HG02884 (cell line): Measurements from ENCODE around the gene JARID2.

Experiments
- ATAC-seq: cut with Tn5 transposase; IDR thresholded peaks from one replicate; pipeline ENCODE4 v1.9.1; 2021; ENCODE audit warnings: mild to moderate bottlenecking, moderate library complexity; ENCODE audit not compliant: unreplicated experiment

JARID2 gene

DNA sequence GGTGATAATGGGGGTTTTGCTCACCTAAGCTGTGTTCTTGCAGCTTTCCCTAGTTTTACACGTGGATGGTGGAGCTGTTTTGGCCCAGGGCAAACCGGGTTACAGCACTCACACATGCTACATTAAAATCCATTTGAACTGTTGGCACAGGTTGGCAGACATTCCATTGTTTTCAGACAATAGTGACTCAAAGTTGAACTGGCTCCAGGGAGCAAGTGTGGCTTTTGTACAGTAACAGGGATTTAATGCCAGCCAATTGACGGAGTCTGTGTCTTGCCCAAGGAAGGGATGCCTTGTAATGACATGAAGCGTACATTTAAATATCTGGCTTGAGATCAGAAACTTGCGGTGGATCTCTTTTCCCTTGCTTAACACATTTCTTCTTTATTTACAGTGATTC is 233.9 kb downstream of the JARID2 start:
- ATAC-seq, result no peak

DNA sequence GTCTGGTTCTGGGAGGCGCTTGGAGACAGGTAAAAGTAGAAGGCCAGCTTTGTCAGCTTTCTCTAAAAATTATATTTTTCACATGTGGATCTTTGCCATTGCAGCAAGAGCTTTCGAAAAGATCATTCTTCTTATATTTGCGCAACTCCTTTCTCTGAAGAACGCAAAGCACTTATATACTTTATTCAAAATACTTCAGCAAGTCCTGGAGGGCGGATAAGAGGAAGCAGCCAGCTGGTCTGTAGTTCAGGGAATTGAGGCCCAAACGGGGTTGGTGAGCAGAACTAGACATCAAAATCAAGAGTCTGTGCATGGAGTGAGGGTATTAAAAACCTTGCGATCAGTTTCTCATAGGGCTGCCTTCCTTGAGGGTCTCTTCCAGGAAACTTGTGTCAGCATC is 234.7 kb downstream of the JARID2 start:
- no peak for ATAC-seq

DNA sequence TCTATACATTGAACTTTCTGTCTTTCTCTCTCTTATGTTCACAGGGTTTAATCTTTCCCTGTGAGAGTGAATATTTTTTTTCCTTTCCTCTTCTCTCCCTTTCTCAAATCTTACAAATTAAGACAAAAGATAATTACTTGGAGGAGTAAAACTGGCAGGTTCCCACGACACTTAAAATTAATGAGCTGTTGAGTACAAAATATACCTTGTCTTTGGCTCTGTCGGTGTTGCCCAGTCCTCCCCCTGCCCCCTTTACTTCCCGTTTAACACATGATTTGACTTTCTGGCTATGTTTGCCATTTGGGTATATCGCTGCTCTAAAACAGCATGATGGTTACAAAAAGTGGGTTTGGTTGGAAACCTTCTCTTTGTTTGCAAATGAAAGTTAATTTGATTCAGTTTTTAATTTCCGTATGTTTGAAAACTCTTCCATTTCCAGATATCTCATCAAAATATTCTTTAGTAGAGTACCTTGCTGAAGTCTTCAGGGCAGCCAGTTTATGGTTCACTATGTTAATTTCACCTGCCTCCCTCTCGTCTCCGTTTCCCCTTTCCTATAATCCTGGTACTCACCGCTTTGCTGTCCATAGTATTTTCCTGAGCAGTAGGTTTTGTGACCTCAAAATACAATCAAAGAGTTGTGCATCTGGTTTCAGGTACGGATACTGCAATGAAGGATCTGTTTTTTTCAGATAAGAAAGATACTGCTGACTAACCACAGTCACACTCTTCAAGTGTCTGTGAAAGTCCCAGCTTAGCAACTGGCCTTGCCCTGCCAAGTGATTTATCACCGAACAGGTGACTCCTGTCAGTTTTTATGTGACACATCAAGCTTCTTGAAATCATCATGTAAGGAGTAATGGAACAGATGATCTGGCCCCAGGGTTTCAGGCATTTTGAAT is 235.8 kb downstream of the JARID2 start:
- ATAC-seq, result no peak

DNA sequence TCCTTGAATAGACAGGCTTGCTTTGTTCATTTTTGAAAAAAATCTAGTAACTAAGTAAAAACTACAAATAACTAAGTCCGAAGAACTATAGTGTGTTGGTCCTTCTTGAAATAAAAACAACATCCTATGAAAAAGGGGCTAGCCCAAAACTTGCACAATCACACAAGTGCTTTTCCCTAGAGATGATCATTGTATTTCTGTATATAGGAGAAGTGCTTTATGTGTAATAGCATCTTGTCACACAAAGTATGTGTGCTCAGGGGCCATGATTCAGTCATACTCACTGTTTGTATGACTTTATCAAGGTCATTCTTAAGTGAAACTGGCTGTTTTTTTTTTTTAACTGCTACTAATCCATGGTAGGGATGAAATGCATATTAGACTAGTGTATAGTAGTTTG is 237.2 kb downstream of the JARID2 start:
- no peak for ATAC-seq

DNA sequence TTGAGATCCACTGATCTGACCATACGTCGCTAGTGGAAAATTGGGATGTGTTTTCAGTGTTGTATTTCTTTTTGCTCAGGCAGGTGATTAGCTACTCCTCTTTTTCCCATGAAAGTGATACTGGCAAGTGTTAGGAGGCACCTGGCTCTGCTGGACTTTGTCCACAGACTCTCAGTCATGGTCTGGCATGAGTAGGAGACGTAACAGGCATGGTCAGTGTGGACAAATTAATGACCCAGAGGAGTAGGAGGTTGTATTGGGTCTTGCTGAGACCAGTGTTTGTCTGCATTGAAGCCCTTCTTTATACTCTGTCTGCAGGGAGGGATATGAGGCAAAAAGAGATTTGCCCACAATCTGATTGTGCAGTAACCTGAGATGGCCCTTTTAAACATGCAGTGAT is 238.3 kb downstream of the JARID2 start:
- no peak for ATAC-seq

DNA sequence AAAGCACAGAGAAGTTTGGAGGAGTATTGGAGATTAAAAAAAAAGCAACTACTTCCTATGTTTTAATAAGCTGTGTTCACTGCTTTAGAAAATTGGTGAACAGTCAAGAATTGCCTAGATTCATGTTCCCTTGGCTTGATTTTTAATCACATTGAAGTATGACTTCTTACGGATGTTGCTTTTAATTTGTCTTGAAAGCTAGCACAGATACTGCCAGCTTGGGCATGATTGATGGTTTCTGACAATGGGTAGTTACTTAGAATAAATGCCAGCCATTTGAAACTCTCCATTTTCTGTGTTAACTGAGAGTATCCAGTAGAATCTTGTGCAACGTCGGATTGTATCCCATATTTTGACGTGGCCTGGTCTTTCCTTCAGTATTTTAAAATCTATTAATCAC is 239.0 kb downstream of the JARID2 start:
- ATAC-seq, result no peak

DNA sequence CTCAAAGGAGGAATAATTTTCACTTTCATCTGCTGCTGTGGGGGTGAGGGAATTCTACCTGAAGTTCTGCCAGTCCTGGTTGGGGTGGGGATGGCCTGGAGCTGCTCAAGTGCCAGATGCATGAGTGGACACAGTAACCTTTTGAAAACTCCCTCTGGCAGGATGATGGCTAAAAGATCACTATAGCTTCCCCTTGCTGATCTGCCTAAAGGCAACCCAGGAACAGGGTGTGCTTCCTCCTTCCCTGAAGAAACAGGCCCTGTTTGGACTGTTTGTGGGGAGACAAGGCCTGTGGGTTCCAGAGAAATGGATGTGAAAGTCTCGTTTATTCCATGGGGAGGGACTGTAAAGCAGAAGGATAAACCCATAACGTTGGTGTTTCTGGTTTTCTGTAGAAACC is 240.1 kb downstream of the JARID2 start:
- ATAC-seq, result no peak

DNA sequence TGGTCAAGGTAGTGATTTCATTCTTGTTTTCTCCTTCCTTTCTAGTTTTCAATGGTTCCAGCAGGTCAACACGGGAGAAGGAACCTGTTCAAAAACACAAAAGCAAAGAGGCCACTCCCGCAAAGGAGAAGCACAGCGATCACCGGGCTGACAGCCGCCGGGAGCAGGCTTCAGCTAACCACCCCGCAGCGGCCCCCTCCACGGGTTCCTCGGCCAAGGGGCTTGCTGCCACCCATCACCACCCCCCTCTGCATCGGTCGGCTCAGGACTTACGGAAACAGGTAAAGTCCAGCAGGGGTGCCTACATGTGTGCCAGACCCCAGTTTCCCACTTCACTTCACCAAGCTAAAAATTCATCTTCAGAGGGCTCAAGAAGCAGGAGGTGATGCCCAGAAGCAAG is 241.4 kb downstream of the JARID2 start:
- ATAC-seq, result no peak

DNA sequence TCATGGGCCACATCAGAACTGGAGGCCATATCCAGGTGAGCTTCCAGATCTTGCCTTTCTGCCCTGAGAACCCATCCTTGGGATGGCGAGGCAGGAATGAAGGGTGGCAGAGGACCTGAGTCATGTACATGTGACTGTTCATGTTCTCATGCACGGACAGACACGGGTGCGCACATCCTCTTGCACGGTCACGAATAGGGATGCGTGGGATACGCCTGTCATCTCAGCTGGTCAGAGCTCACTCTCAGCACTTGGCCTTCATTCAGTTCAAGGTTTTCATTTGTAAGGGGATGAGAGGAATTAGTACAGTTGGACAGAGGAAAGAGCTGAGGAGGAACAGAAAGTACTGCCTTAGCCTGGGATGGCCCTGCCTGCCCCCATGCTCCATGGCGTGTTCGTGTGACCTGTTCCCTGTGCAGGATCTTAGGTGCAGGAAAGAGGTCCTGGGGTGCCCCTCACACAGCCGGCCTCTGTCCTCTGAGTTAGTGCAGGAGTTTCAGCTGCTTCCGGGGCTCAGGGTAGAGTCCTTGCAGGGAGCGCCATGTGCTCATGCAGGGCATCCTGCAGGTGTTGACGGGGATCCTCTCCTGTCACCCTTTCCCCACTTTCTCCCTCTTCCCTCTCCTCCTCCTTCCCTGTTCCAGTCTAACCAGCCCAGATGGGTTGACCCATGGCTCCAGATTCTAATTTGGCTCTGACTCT is 243.5 kb downstream of the JARID2 start:
- ATAC-seq, result no peak

DNA sequence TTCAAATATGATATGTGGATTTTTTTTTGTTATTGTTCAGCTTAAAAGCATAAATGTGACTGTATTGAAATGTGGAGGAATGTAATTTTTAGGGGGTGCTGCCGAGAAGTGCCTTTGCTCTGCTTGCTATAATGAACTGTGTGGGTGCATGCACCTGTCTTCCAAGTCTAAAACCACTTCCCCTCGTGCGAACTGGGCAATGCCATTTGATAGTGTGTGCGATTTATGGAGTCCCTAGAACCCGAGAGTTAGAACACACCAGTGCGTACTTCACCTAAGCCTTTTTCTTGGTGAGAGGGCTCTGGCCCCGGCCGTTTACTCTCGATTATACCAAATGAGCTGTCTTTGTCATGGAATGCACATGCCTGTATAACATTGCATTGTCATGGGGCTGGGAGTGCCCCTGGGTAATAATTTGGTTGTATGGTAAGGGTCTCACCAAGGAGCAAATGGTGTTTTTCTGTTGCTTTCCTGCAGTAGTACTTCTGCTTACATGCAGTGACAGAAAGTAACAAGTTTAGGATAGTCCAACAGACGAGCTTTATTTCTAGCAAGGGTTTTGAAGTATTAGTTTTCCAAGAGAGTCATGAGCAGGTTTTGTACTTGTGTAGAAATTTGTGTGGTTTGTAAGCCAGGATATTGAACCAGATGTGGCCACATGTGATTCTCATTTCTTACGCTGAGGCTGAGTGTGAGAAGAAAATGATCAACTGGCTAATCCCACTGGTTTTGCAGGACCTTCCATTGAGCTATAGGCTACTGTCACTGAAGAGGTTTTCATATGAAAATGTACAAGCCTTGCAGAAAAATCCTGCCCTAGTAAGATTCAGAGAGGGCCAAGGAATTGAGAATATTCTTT is 244.6 kb downstream of the JARID2 start:
- no peak for ATAC-seq

DNA sequence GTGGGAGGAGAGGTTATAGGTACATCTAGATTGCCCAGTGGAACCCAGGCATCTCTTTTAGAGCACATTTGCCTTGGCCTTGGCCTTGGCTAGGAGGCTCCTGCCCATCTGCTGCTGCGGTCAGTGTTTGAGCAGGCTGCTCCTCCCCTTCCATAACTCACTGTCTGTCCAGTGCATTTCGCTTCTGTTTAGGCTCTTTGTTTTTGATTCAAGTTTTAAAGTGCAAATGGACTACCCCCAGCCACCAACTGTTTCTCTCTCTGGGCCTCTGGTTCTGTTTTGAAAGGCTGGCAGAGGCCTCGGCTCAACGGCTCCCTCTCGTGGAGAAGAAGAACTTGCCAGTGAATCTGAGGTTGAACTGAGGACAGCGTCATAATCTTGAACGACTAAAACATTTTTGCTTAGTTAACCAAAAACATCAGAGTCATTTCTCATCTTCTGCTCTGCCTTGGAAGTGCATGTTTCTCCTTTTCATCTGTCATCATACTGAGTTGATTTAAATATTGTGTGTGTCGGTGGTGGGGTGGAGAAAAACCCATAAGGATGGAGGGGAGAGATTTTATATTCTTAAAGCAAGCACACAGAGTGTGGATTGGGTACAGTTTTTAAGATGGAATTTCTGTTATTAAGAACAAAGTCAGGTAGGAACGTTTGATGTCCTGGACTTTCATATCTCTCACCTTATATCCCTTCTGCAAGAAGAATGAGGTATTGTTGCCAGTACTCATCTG is 245.6 kb downstream of the JARID2 start:
- ATAC-seq, result no peak

DNA sequence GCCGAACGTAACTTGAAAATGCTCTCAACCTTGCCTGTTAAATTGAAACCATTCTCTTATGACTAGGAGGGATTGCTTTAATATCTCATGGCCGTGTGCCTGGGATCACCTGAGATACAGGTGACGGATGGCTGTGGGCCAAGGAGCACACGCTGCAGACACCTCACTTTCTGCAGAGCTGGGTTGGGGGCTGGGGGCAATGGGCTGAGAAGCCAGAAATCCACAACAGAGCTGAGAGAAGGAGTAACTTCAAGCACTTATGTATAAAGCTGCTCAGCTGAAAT is 246.1 kb downstream of the JARID2 start:
- no peak for ATAC-seq

DNA sequence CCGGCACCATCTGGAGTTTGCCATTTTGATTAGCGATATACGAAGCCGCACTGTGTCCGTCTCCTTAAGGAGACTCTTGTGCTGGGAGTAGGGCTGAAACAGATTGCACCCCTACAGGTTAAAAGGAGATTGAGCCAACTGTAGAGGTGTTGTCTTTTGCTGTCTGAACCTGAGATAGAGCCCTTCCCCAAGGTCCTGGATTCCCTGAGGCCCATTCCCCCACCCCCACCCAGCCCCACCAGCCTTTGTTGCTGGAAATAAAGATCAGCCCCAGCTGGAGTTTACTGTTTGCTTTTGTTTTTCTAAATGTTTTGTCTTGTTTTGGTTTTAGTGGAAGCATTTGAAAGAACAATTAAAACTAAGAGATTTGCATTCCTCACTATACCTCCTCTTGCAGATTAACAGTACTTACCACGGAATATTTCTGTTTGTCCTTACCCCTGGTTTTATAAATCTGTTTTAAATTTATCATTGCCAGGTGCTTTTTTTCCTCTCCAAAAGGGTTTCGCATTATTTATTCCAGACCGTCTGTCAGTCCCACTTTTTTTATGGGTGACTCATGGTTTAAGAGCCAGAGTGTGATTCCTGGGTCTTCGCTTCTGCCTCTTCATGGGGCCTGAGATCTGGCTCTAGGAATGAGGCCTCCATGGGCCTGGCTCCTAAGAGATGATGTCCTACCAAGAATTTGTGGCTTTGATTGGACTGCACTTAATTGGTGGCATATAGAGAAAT is 247.7 kb downstream of the JARID2 start:
- ATAC-seq, result no peak

DNA sequence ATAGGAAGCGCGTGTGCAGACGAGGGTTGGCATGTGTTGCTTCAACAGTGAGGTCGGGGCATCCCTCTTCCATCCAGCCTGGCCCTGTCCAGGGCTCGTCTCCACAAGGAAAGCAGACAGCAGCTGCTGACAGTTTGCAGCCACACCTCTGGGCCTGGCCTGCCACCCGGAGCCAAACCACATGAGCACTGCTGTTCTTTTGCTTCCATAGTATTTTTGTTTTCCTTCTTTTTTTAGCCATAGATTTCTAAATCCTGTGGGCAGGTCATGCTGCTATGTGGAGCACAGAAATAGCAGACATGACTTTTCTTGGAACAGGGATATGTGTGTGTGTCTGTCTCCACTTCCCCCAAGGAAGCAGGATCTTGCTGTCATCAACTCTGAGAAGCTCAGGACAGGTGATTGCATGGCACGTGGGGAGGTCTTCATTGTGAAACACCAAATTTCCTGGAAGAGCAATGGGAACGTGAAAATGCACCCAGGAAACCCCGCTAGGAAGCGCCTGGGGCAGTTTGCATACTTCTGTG is 249.6 kb downstream of the JARID2 start:
- no peak for ATAC-seq

DNA sequence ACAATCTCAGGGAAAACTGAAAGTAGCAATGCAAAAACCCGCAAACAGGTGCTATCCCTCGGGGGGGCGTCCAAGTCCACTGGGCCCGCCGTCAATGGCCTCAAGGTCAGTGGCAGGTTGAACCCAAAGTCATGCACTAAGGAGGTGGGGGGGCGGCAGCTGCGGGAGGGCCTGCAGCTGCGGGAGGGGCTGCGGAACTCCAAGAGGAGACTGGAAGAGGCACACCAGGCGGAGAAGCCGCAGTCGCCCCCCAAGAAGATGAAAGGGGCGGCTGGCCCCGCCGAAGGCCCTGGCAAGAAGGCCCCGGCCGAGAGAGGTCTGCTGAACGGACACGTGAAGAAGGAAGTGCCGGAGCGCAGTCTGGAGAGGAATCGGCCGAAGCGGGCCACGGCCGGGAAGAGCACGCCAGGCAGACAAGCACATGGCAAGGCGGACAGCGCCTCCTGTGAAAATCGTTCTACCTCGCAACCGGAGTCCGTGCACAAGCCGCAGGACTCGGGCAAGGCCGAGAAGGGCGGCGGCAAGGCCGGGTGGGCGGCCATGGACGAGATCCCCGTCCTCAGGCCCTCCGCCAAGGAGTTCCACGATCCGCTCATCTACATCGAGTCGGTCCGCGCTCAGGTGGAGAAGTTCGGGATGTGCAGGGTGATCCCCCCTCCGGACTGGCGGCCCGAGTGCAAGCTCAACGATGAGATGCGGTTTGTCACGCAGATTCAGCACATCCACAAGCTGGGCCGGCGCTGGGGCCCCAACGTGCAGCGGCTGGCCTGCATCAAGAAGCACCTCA is 250.7 kb downstream of the JARID2 start:
- no peak for ATAC-seq

DNA sequence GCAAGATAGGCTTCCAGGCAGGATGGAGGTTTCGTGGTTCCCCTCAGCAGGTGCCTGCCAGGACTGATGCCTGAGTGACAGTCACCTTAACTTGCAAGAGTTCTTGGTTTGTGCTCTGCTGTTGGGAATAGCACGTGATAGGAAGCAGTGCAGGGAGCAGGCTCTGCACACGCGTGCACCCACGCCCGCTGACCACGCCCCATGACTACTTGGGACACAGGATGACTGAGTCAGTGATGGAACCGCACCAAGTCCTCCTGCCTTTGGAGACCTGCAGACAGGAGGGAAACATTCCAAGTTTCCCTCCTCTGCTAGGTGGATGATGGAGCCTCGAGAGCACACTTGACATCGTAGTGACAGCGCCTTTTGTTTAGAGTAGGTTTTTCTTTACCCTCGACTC is 252.8 kb downstream of the JARID2 start:
- no peak for ATAC-seq

DNA sequence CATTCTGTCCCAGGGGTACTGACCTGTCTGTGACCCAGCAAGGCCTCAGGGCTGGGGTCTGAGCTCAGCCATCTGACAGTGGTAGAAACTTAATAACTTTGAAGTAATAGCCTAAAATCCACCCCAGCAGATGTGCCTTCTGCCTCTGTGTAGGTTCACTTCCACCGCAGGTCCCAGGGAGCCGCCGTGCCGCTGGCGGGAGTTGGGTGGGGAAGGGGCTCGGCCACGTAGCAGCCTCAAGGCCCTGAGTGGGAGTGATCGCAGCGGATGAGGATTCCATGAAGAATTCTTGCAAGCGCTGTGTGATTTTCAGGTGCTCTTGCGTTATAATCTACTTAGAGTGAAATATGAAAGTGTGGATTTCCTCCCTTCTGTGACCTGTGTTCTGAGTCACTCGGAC is 253.3 kb downstream of the JARID2 start:
- ATAC-seq, result no peak

DNA sequence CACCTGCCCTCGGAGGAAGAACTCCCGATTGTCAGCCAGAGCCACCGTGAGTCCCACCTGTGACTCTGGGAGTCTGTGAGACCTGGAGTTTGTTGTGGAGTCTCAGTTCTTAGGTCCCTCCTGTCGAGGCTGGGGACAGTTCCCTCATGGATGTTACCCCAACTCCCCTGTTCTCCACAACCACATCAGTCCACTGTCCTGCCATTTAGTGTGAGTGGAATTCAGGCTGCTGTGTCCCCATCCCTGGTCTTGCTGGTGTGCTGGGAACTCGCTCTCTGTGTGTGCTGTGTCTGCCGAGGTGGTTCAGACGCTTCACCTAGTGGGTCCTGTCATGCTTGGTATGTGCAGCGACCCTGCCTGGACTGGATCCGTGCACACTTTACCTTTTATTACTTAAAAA is 253.7 kb downstream of the JARID2 start:
- no peak for ATAC-seq

DNA sequence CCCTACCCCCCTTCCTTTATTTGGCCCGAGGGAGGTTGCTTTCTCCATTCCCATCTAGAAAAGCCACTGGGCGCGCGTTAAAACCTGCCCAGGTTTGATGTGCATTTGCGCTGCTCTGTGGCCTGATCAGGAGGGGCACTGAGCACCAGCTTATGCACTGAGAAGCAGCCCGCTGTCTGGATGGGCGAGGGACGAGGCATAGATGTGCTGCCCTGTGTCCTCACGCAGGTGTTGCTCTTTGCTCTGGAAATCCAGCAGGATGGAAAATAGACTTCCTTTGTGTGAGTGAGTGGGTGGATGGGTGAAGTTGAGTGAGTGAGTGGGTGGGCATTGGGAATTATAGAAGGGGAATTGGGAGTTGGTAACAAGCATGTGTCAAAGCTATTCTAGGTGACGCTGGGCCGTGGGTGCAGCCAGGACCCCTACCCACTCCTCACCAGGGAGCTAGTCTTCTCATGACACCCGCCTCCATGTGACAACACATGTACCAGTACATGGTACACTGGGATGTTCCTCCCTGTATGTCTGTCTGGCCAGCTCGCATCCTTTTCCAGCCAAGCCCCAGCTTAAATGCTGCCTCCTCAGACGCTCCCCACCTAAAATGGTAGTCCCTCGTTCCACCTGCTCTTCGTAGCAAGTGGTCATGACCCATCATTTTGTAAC is 254.3 kb downstream of the JARID2 start:
- no peak for ATAC-seq
